Keratinocyte (primary cell): ENCODE data around the gene YPEL4.

ENCODE experiments used
- CTCF ChIP-seq, 3 experiments: IDR thresholded peaks in 1 of 3; conservative IDR thresholded peaks in 1 of 3; optimal IDR thresholded peaks in 1 of 3; 2 replicates in 2 of 3; 3 replicates in 1 of 3; pipeline versions ENCODE3 to v1.5.1; 2011; ENCODE audit warnings: low read length in 3 of 3, mild to moderate bottlenecking in 3 of 3, moderate library complexity in 2 of 3, control low read depth in 1 of 3, inconsistent platforms in 1 of 3; ENCODE audit not compliant: insufficient read depth in 2 of 3; ENCODE audit errors: extremely low read depth in 1 of 3
- EZH2 ChIP-seq: IDR thresholded peaks from one replicate; pipeline ENCODE4 v1.6.1; 2012; ENCODE audit warnings: inconsistent platforms, mild to moderate bottlenecking, low read length, moderate library complexity

- TF ChIP-seq EZH2: no peak
- no peak for TF ChIP-seq CTCF (optimal IDR thresholded peaks at IDR 0.05 in 1 of 3, IDR thresholded peaks at IDR 0.05 in 1 of 3, conservative IDR thresholded peaks at IDR 0.05 in 1 of 3; ENCODE audit: extremely low read depth in 1 of 3, insufficient read depth in 2 of 3, low read length in 3 of 3)
These were observed 45.2 kb downstream of the YPEL4 start for GRCh38 chr11:57604296-57605027.
